Psoas muscle (tissue), 8 donors: ENCODE results near the gene SLC6A20. TPM values are rescaled to one million over a fixed set of nuclear protein-coding genes. Genes with fewer than 3 reads are reported as not detected.
A peak's percentile ranks its signal among the peaks of the same experiment; 100 is the strongest.
"Not testable (repeated sequence)": the region's sequence is repeated elsewhere in the genome, so short reads cannot be mapped to it uniquely, and the experiment has no call there.

Experiments used
- ATAC-seq, 4 donors: fragments of 200-7000 bp; cut with Tn5 transposase; one replicate each; pipeline ENCODE4 v1.9.1; 2020; ENCODE audit warnings: moderate library complexity in 3 of 4, mild to moderate bottlenecking in 2 of 4
- DNase-seq, 2 donors: peaks; one replicate each; pipeline ENCODE4 v3.0.0-alpha.2; 2020
- H3K27ac ChIP-seq: fragments of 200-600 bp; one replicate; pipeline ENCODE4 v1.8.0; 2022
- H3K27me3 ChIP-seq, 3 donors: fragments of 200-600 bp in 1 of 3; one replicate each; pipeline versions ENCODE4 v1.6.1 to v1.8.0; 2013 to 2022; ENCODE audit warnings: low read length in 2 of 3, mild to moderate bottlenecking in 2 of 3, moderate library complexity in 1 of 3; ENCODE audit not compliant: insufficient read depth in 3 of 3
- H3K36me3 ChIP-seq, 2 donors: fragments of 200-600 bp in 1 of 2; one replicate each; pipeline versions ENCODE4 v1.6.1 to v1.8.0; 2013 to 2022; ENCODE audit warnings: low read depth in 1 of 2, mild to moderate bottlenecking in 1 of 2, moderate library complexity in 1 of 2; ENCODE audit not compliant: insufficient read depth in 1 of 2
- H3K4me1 ChIP-seq: fragments of 200-600 bp; one replicate; pipeline ENCODE4 v1.8.0; 2022
- H3K4me3 ChIP-seq: fragments of 200-600 bp; one replicate; pipeline ENCODE4 v1.8.0; 2022; ENCODE audit warnings: mild to moderate bottlenecking
- H3K9me3 ChIP-seq: fragments of 200-600 bp; one replicate; pipeline ENCODE4 v1.8.0; 2022
- CTCF ChIP-seq: fragments of 200-600 bp; IDR thresholded peaks from one replicate; pipeline ENCODE4 v1.8.0; 2022; ENCODE audit warnings: antibody characterized with exemption
- WGBS, 3 donors: extraction: QIAGEN DNeasy Blood & Tissue Kit; methylation state at CpG; one replicate each; pipeline versions ENCODE4 v1.1.6 to v1.1.7; 2013; 5-methylcytosine and 5-hydroxymethylcytosine counted together
- intact Hi-C, 2 donors: fragments of 100-400 bp; cut with DNase I; formaldehyde crosslinking; loops; one replicate each; pipeline versions ENCODE4 v1.11.0 to v1.14.2; 2022
- polyA plus RNA-seq, 3 donors: library from polyadenylated mRNA; stranded (reverse); fragments of 200-250 nt; gene quantifications; one replicate each; pipeline ENCODE4 v1.2.3, GENCODE V29; 2013
- total RNA-seq, 4 donors: library from RNA; stranded (reverse); fragmentation: NEBNext Ultra II Directional in 2 of 4; extraction: Animal tissue kit (Norgen Biotek cat#: 25700) in 2 of 4; gene quantifications; one replicate each; pipeline versions ENCODE4 v1.2.1 to v1.2.4, GENCODE V29; 2021 to 2023
- donor health status: healthy with polysubstance abuse.
- donor health status: DM: no; HTN: no; CAD: no; lungs with moderate emphysema.
- donor health status: Bipolar disorder and iron deficiency.
- donor health status: healthy.
- donor health status: DM: yes; HTN: yes; CAD: no.
- donor health status: DM: no; HTN: no; CAD: no.
- donor health status: DM: no; HTN: no; CAD: no.
- donor health status: DM: yes; HTN: yes; CAD: no.

SLC6A20 gene
- total and polyA plus RNA-seq, 7 donors, result 0.10 to 0.69 (median 0.42) TPM

GRCh38 chr3:45751537-45752242 lies 44.6 kb downstream of the SLC6A20 start:
- H3K36me3 ChIP-seq, result no peaks in the 10 kb centered on the region
- no peaks in the 10 kb centered on the region for H3K9me3 ChIP-seq
- no peaks in the 10 kb centered on the region for H3K27me3 ChIP-seq
- DNase-seq (no peak), ATAC-seq (no peak)
- no peak overlapping the region for H3K27ac ChIP-seq
- no peaks in the 10 kb centered on the region for H3K4me1 ChIP-seq
- intact Hi-C loops, result no loop called here
- TF ChIP-seq CTCF, result no peak
- no peak overlapping the region for H3K4me3 ChIP-seq
- WGBS, 3 donors, result 89 to 92% (median 90%) methylated on average over 7 of the region's 7 CpGs

- intact Hi-C loops, result no loop called here
- ATAC-seq (no peak), DNase-seq (no peak)
- no peaks in the 10 kb centered on the region for H3K27me3 ChIP-seq
- no peaks in the 10 kb centered on the region for H3K9me3 ChIP-seq
- H3K4me1 ChIP-seq, result no peaks in the 10 kb centered on the region
- WGBS, 3 donors, result 82 to 87% (median 83%) methylated on average over 4 of the region's 4 CpGs
- peaks cover 0 to 14% of the 10 kb centered on the region in 2 donors for H3K36me3 ChIP-seq
- TF ChIP-seq CTCF, result no peak
- no peak overlapping the region for H3K27ac ChIP-seq
- no peak overlapping the region for H3K4me3 ChIP-seq
These were observed 46.5 kb downstream of the SLC6A20 start for GRCh38 chr3:45749880-45750279.

- peaks cover 0 to 22% of the 10 kb centered on the region in 2 donors for H3K36me3 ChIP-seq
- WGBS, 3 donors, result 89 to 92% (median 89%) methylated on average over 4 of the region's 4 CpGs
- DNase-seq, H3K4me1 ChIP-seq, H3K9me3 ChIP-seq, ATAC-seq, H3K27me3 ChIP-seq, H3K27ac ChIP-seq, intact Hi-C loops, H3K4me3 ChIP-seq: not testable (repeated sequence)
These were observed 47.2 kb downstream of the SLC6A20 start for GRCh38 chr3:45749036-45749600.

- ATAC-seq (peak; percentile 69 to 82 (median 79)), DNase-seq (no peak)
- no peaks in the 10 kb centered on the region for H3K9me3 ChIP-seq
- peaks cover 3 to 32% of the 10 kb centered on the region in 2 donors for H3K36me3 ChIP-seq
- no peaks in the 10 kb centered on the region for H3K27me3 ChIP-seq
- intact Hi-C loops, result no loop called here
- peak overlapping the region; percentile 36 for H3K27ac ChIP-seq
- H3K4me3 ChIP-seq, result no peak overlapping the region
- 39 to 50% (median 41%) methylated on average over 8 of the region's 8 CpGs for WGBS, 3 donors
- TF ChIP-seq CTCF, result no peak
- no peaks in the 10 kb centered on the region for H3K4me1 ChIP-seq
These were observed 48.3 kb downstream of the SLC6A20 start for GRCh38 chr3:45748068-45748467.

GRCh38 chr3:45746777-45747622 lies 49.3 kb downstream of the SLC6A20 start:
- intact Hi-C loops, result no loop called here
- Histone ChIP-seq H3K36me3 (peaks cover 3 to 43% of the 10 kb centered on the region in 2 donors), H3K9me3 (no peaks in the 10 kb centered on the region), H3K4me1 (no peaks in the 10 kb centered on the region), H3K27me3 (no peaks in the 10 kb centered on the region), H3K4me3 (no peak overlapping the region), H3K27ac (no peak overlapping the region)
- ATAC-seq (peak in 3 of 4 donors; percentile 21 to 37 (median 23)), DNase-seq (no peak)
- 88 to 92% (median 90%) methylated on average over 15 to 18 of the region's 18 CpGs for WGBS, 3 donors
- TF ChIP-seq CTCF, result no peak
